Peyer's patch (tissue), 4 donors: ENCODE measurements around the gene SLC39A3.

Experiments
- POLR2A ChIP-seq, 2 donors: fragments of 450-650 bp; IDR thresholded peaks; one replicate each; pipeline ENCODE4 v1.5.1; 2017; ENCODE audit warnings: antibody characterized with exemption in 2 of 2, mild to moderate bottlenecking in 2 of 2, moderate library complexity in 2 of 2
- TF ChIP-seq, protein P1 (sequence below), 6 experiments: fragments of 450-650 bp in 4 of 6; fragments of 200-600 bp in 2 of 6; sonication (generic) in 1 of 6; IDR thresholded peaks; one replicate each; pipeline ENCODE4 v1.5.1; 2017 to 2019; ENCODE audit warnings: antibody characterized with exemption in 6 of 6, mild to moderate bottlenecking in 3 of 6, moderate library complexity in 1 of 6

DNA sequence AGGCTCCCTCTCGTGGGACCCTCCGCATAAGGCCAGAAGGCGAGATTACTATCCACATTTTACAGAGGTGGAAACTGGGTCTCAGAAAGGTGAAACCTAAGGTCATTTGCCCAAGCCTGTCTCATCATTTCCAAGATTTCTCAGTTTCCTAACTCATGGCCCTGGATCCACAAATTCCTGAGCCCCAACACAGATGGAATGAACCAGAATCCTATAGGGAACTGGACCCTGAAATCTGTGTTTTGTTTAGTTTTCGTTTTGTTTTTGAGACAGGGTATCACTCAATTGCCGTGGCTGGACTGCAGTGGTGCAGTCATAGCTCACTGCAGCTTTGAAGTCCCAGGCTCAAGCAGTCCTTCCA, 36.8 kb downstream of the SLC39A3 start:
- TF ChIP-seq, protein P1, sequence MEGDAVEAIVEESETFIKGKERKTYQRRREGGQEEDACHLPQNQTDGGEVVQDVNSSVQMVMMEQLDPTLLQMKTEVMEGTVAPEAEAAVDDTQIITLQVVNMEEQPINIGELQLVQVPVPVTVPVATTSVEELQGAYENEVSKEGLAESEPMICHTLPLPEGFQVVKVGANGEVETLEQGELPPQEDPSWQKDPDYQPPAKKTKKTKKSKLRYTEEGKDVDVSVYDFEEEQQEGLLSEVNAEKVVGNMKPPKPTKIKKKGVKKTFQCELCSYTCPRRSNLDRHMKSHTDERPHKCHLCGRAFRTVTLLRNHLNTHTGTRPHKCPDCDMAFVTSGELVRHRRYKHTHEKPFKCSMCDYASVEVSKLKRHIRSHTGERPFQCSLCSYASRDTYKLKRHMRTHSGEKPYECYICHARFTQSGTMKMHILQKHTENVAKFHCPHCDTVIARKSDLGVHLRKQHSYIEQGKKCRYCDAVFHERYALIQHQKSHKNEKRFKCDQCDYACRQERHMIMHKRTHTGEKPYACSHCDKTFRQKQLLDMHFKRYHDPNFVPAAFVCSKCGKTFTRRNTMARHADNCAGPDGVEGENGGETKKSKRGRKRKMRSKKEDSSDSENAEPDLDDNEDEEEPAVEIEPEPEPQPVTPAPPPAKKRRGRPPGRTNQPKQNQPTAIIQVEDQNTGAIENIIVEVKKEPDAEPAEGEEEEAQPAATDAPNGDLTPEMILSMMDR (IDR thresholded peaks at IDR 0.05), result no peak
- TF ChIP-seq POLR2A (IDR thresholded peaks at IDR 0.05), result no peak
